NT2/D1 (cell line): Measurements from ENCODE around the gene ATP12A.

Experiments used
- SUZ12 ChIP-seq: IDR thresholded peaks from 2 replicates; pipeline ENCODE4 v1.6.1; 2011; ENCODE audit not compliant: insufficient read length, insufficient read depth; ENCODE audit errors: extremely low read depth
- ZNF274 ChIP-seq: IDR thresholded peaks from 2 replicates; pipeline ENCODE4 v1.6.1; 2011; ENCODE audit warnings: mild to moderate bottlenecking, low read depth, low read length

GRCh38 chr13:24672141-24673132 lies 7.8 kb upstream of the ATP12A start:
- TF ChIP-seq SUZ12 (no peak), ZNF274 (no peak)
